K562 (cell line): ENCODE data around the gene SLC16A5. TPM values are rescaled to one million over a fixed set of nuclear protein-coding genes. Genes with fewer than 3 reads are reported as not detected.

ENCODE experiments used
- DDX20 ChIP-seq: fragments of 450-650 bp; IDR thresholded peaks from 2 replicates; pipeline ENCODE4 v1.6.1; 2016; ENCODE audit warnings: missing genetic modification characterization, low read depth, mild to moderate bottlenecking, missing compliant biosample characterization, moderate library complexity
- FOXK1 ChIP-seq: sonication (generic); formaldehyde crosslinking; IDR thresholded peaks from 2 replicates; pipeline ENCODE4 v1.8.0; 2022; ENCODE audit warnings: missing genetic modification reagents, mild to moderate bottlenecking, borderline replicate concordance
- HNRNPH1 ChIP-seq: fragments of 200-400 bp; formaldehyde crosslinking; optimal IDR thresholded peaks from 2 replicates; pipeline ENCODE3; 2017; ENCODE audit warnings: low read depth, mild to moderate bottlenecking, low read length, moderate library complexity
- HSF4 ChIP-seq: fragments of 250-450 bp; sonication (Bioruptor Pico); IDR thresholded peaks from 2 replicates; pipeline ENCODE4 v2.1.2; 2022; ENCODE audit warnings: mild to moderate bottlenecking, moderate library complexity, borderline replicate concordance
- NCOA6 ChIP-seq: fragments of 450-650 bp; IDR thresholded peaks from 2 replicates; pipeline ENCODE4 v1.6.1; 2017; ENCODE audit warnings: mild to moderate bottlenecking
- NFRKB ChIP-seq: fragments of 450-650 bp; IDR thresholded peaks from 2 replicates; pipeline ENCODE4 v1.6.1; 2016; ENCODE audit warnings: low read depth
- SAFB ChIP-seq: fragments of 200-400 bp; formaldehyde crosslinking; IDR thresholded peaks from 2 replicates; pipeline ENCODE4 v1.6.1; 2017; ENCODE audit warnings: low read depth, low read length, borderline replicate concordance
- SETDB1 ChIP-seq: IDR thresholded peaks from one replicate; pipeline ENCODE4 v1.6.1; 2012; ENCODE audit warnings: low read length, control low read depth, inconsistent platforms
- SIRT6 ChIP-seq: IDR thresholded peaks from one replicate; pipeline ENCODE4 v1.6.1; 2012; ENCODE audit warnings: low read depth, mild to moderate bottlenecking, control low read depth, inconsistent platforms, low read length, moderate library complexity
- ZNF699 ChIP-seq: fragments of 250-450 bp; sonication (Bioruptor Pico); IDR thresholded peaks from 2 replicates; pipeline ENCODE4 v1.8.0; 2021; ENCODE audit warnings: mild to moderate bottlenecking, moderate library complexity; ENCODE audit not compliant: insufficient replicate concordance
- polyA plus RNA-seq, 8 experiments: library from polyadenylated mRNA; depleted of rRNA in 4 of 8; stranded (reverse) in 5 of 8; unstranded in 3 of 8; fragments of >200 nt; fragmentation: Nextera tagmentation in 2 of 8; fragmentation: Illumina TruSeq in 1 of 8; extraction: Ambion mirVana in 2 of 8; extraction: Trizol in 1 of 8; gene quantifications; 2 replicates each; pipeline versions ENCODE4 v1.2.1 to v1.2.3, GENCODE V29; 2011 to 2014; ENCODE audit warnings: inconsistent platforms in 1 of 8, missing spikeins in 1 of 8
- total RNA-seq, 7 experiments: library from RNA; depleted of rRNA in 6 of 7; stranded (reverse); fragments of >200 nt in 6 of 7; fragmentation: Illumina TruSeq in 2 of 7; extraction: Trizol in 2 of 7; gene quantifications; 2 replicates each; pipeline versions ENCODE4 v1.2.1 to v1.2.3, GENCODE V29; 2011 to 2021; ENCODE audit warnings: low replicate concordance in 1 of 7
- TF ChIP-seq, protein P1 (sequence below): sonication (generic); formaldehyde crosslinking; IDR thresholded peaks from 2 replicates; pipeline ENCODE4 v1.8.0; 2023; ENCODE audit warnings: mild to moderate bottlenecking, missing genetic modification reagents
- TF ChIP-seq, protein P2 (sequence below), 2 experiments: fragments of 250-450 bp in 1 of 2; fragments of 450-650 bp in 1 of 2; sonication (Bioruptor Pico) in 1 of 2; IDR thresholded peaks; 2 replicates each; pipeline versions ENCODE4 v1.6.1 to v1.8.0; 2016 to 2021; ENCODE audit warnings: mild to moderate bottlenecking in 2 of 2, moderate library complexity in 2 of 2, missing compliant biosample characterization in 1 of 2, missing genetic modification characterization in 1 of 2

The SLC16A5 gene
- total and polyA plus RNA-seq, 9 of the 15 experiments (the other 6 are each of a cell fraction or from before 2014, with no cell fraction given) = 0.06 to 2.6 (median 0.91) TPM

- TF ChIP-seq HNRNPH1 (no peak), NCOA6 (no peak), HSF4 (CRISPR knock-in tag) (no peak), SAFB (no peak), NFRKB (0 out of 2 replicates have a peak, but pooled peaks have one; percentile 27), FOXK1 (CRISPR knock-in tag) (peak; percentile 84), SETDB1 (no peak), ZNF699 (CRISPR knock-in tag) (no peak), DDX20 (tag) (no peak), SIRT6 (no peak)
- TF ChIP-seq, protein P1, sequence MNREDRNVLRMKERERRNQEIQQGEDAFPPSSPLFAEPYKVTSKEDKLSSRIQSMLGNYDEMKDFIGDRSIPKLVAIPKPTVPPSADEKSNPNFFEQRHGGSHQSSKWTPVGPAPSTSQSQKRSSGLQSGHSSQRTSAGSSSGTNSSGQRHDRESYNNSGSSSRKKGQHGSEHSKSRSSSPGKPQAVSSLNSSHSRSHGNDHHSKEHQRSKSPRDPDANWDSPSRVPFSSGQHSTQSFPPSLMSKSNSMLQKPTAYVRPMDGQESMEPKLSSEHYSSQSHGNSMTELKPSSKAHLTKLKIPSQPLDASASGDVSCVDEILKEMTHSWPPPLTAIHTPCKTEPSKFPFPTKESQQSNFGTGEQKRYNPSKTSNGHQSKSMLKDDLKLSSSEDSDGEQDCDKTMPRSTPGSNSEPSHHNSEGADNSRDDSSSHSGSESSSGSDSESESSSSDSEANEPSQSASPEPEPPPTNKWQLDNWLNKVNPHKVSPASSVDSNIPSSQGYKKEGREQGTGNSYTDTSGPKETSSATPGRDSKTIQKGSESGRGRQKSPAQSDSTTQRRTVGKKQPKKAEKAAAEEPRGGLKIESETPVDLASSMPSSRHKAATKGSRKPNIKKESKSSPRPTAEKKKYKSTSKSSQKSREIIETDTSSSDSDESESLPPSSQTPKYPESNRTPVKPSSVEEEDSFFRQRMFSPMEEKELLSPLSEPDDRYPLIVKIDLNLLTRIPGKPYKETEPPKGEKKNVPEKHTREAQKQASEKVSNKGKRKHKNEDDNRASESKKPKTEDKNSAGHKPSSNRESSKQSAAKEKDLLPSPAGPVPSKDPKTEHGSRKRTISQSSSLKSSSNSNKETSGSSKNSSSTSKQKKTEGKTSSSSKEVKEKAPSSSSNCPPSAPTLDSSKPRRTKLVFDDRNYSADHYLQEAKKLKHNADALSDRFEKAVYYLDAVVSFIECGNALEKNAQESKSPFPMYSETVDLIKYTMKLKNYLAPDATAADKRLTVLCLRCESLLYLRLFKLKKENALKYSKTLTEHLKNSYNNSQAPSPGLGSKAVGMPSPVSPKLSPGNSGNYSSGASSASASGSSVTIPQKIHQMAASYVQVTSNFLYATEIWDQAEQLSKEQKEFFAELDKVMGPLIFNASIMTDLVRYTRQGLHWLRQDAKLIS = peak; percentile 56
- TF ChIP-seq, protein P2, sequence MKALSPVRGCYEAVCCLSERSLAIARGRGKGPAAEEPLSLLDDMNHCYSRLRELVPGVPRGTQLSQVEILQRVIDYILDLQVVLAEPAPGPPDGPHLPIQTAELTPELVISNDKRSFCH (CRISPR knock-in tag; IDR thresholded peaks at IDR 0.05) = no peak
- TF ChIP-seq, protein P2 (tag; IDR thresholded peaks at IDR 0.05) = peak; percentile 63; the same call in 1 of the 2 replicates
Observed at GRCh38 chr17:75152922-75153779, 65.4 kb downstream of the SLC16A5 start (continued).
